ENCODE measurements around the gene ADRA2B.

Gene ADRA2B

DNA sequence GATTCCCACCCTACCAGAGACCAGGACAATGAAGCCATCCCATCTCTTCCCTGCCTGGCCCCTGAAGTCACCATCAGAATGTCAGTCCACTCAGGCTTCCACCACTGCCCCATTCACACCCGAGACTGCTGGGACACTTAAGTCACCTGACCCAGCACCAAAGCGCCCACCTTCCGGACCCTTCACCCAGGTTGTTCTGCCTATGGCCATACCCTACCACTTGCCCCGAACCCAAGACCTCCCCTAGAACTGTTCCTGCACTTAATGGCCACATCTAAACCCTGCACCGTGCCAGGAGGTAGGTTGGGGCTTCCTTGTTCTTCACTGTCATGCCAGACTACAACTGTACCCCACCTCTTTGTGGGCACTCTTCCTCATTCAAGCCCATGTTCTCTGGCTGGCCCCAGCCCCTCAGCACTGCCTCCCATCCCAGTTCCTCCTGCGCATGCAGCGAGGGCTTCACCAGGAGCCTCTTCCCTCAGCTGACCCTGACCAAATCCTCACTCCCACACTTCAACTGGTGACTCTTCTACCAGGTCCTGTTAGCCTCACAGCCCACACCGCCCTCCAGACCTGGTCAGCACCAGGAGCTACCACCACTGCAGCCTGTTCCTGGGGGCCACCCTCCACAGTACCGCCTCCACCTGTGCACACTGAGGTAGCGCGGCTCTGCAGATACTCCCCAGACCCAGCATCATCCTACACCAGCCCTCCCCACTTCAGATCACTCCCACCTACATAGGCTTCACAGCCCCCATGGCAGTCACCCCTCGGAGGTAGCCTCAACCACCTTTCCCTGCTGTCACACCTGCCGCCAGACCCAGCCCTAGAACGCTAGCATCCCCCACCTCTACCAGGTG, 8.3 kb upstream of the ADRA2B start:
- no peak for DNase-seq (ENCODE audit: low read depth in 1 of 2, low spot score in 1 of 2)
- TF ChIP-seq JUND (IDR thresholded peaks at IDR 0.05; ENCODE audit: low read depth), result no peak
- in situ Hi-C loops (cut with HindIII; ENCODE audit: low pct_unique_long_range_greater_than_20kb, low sequenced_read_pairs), result no loop called here

- DNase-seq (ENCODE audit: low read depth in 1 of 2, low spot score in 1 of 2), result no peak
- in situ Hi-C loops (cut with HindIII; ENCODE audit: low pct_unique_long_range_greater_than_20kb, low sequenced_read_pairs), result no loop called here
- TF ChIP-seq JUND (IDR thresholded peaks at IDR 0.05; ENCODE audit: low read depth), result no peak
Measured at GRCh38 chr2:96123936-96124335, 7.6 kb upstream of the ADRA2B start.

GRCh38 chr2:96123290-96123689, 6.9 kb upstream of the ADRA2B start:
- DNase-seq (ENCODE audit: low read depth in 1 of 2, low spot score in 1 of 2), result no peak
- TF ChIP-seq JUND (IDR thresholded peaks at IDR 0.05; ENCODE audit: low read depth), result no peak
- in situ Hi-C loops (cut with HindIII; ENCODE audit: low pct_unique_long_range_greater_than_20kb, low sequenced_read_pairs), result no loop called here

GRCh38 chr2:96122391-96122790, 6.0 kb upstream of the ADRA2B start:
- in situ Hi-C loops (cut with HindIII; ENCODE audit: low pct_unique_long_range_greater_than_20kb, low sequenced_read_pairs), result no loop called here
- TF ChIP-seq JUND (IDR thresholded peaks at IDR 0.05; ENCODE audit: low read depth), result no peak
- no peak for DNase-seq (ENCODE audit: low read depth in 1 of 2, low spot score in 1 of 2)

- in situ Hi-C loops (cut with HindIII; ENCODE audit: low pct_unique_long_range_greater_than_20kb, low sequenced_read_pairs), result no loop called here
- no peak for TF ChIP-seq JUND (IDR thresholded peaks at IDR 0.05; ENCODE audit: low read depth)
- DNase-seq (ENCODE audit: low read depth in 1 of 2, low spot score in 1 of 2), result no peak
Measured at GRCh38 chr2:96121414-96121813, 5.0 kb upstream of the ADRA2B start.

DNA sequence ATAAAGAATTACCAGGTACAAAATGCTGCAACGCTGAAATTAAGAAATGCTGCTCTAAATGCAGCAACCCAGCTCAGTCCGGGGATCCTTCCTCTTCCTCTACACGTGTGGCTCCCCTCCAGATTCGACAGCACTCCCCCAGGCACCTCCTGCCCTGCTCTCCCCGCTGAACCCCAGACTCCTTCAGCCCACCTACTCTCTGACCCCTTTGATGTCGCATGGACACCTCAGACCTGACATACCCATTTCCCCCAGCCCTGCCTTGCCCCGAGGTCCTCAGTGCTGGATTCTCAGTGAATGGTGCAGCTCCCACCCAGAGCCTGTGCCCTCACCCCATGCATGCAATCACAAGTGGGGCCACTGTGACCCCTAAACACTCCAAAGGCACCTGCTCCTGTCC, 4.6 kb upstream of the ADRA2B start:
- no peak for DNase-seq (ENCODE audit: low read depth in 1 of 2, low spot score in 1 of 2)
- no peak for TF ChIP-seq JUND (IDR thresholded peaks at IDR 0.05; ENCODE audit: low read depth)
- in situ Hi-C loops (cut with HindIII; ENCODE audit: low pct_unique_long_range_greater_than_20kb, low sequenced_read_pairs), result no loop called here

- in situ Hi-C loops (cut with HindIII; ENCODE audit: low pct_unique_long_range_greater_than_20kb, low sequenced_read_pairs), result no loop called here
- no peak for TF ChIP-seq JUND (IDR thresholded peaks at IDR 0.05; ENCODE audit: low read depth)
- DNase-seq (ENCODE audit: low read depth in 1 of 2, low spot score in 1 of 2), result no peak
Measured at GRCh38 chr2:96120091-96120720, 3.8 kb upstream of the ADRA2B start.

GRCh38 chr2:96119389-96119751, 3.0 kb upstream of the ADRA2B start:
- no peak for DNase-seq (ENCODE audit: low read depth in 1 of 2, low spot score in 1 of 2)
- in situ Hi-C loops (cut with HindIII; ENCODE audit: low pct_unique_long_range_greater_than_20kb, low sequenced_read_pairs), result no loop called here
- TF ChIP-seq JUND (IDR thresholded peaks at IDR 0.05; ENCODE audit: low read depth), result no peak

GRCh38 chr2:96118698-96119388, 2.5 kb upstream of the ADRA2B start:
- no peak for TF ChIP-seq JUND (IDR thresholded peaks at IDR 0.05; ENCODE audit: low read depth)
- in situ Hi-C loops (cut with HindIII; ENCODE audit: low pct_unique_long_range_greater_than_20kb, low sequenced_read_pairs), result no loop called here
- DNase-seq (ENCODE audit: low read depth in 1 of 2, low spot score in 1 of 2), result no peak

DNA sequence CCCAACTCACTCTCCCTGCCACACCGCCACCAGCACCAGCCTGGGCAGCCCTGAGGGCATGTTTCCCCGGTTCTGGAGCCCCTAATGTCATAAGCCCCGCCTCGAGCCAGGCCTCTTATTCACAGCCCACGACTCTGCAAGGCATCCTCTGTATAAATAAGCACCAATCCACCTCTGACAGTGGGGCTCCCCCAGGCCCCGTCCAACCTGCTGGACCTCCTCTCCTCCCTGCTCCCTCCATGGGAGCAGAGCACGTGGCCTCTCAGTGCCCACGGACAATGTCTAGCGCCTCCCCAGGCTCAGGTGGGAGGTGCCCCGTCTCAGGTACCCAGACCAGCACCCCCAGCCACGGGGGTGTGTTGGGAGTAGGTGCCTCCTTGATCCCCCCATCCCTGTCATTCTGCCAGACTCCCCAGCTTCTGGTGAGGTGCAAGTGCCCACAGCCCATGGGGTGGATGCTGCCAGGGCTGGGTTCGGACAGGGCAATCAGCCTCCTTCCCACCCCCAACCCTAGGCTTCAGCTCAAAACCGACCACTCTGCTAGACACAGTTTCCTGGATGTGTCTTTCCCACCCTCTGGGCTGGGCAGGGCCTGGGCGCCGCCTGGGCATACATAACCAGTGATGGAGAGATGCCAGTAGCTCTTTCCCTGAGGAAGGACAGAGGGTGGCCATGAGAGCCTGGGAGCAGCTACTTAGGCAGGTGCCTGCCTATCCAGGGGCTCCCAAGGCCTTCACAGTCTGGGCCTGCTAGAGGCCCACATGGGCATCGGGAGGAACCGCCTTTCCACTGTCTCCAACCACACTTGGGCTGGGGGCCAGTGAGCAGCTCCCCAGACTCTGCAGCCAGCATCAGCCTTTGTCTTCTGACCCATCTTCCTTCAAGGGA, 1.6 kb upstream of the ADRA2B start:
- in situ Hi-C loops (cut with HindIII; ENCODE audit: low pct_unique_long_range_greater_than_20kb, low sequenced_read_pairs), result no loop called here
- no peak for TF ChIP-seq JUND (IDR thresholded peaks at IDR 0.05; ENCODE audit: low read depth)
- peak in 1 of 2 experiments; percentile 58 for DNase-seq (ENCODE audit: low read depth in 1 of 2, low spot score in 1 of 2)

GRCh38 chr2:96116879-96117533, 635 bp upstream of the ADRA2B start:
- DNase-seq (ENCODE audit: low read depth in 1 of 2, low spot score in 1 of 2), result peak; percentile 48 to 79
- no peak for TF ChIP-seq JUND (IDR thresholded peaks at IDR 0.05; ENCODE audit: low read depth)
- in situ Hi-C loops (cut with HindIII; ENCODE audit: low pct_unique_long_range_greater_than_20kb, low sequenced_read_pairs), result no loop called here

Data from T47D (cell line).